Measurements from ENCODE around the gene PCIF1. TPM values are rescaled to one million over a fixed set of nuclear protein-coding genes. Genes with fewer than 3 reads are reported as not detected.
A peak's percentile ranks its signal among the peaks of the same experiment; 100 is the strongest.

The PCIF1 gene
- total RNA-seq, 1 donor from 2014 or later = 42.1 TPM

GRCh38 chr20:45962031-45962755, 27.7 kb downstream of the PCIF1 start:
- H3K36me3 Mint-ChIP-seq (ENCODE audit: unreplicated experiment) = peaks cover 37% of the 10 kb centered on the region
- no peak for DNase-seq (ENCODE audit: extremely low spot score, unreplicated experiment)
- no peak overlapping the region for H3K27ac Mint-ChIP-seq (ENCODE audit: unreplicated experiment)
- H3K27me3 Mint-ChIP-seq (ENCODE audit: unreplicated experiment) = no peaks in the 10 kb centered on the region
- no peaks in the 10 kb centered on the region for H3K9me3 Mint-ChIP-seq (ENCODE audit: unreplicated experiment)
- H3K4me1 Mint-ChIP-seq (ENCODE audit: unreplicated experiment) = no peaks in the 10 kb centered on the region
- no peak for TF ChIP-seq CTCF (IDR thresholded peaks at IDR 0.05)
- no peak overlapping the region for H3K4me3 Mint-ChIP-seq (ENCODE audit: unreplicated experiment)

GRCh38 chr20:45963059-45964005, 28.8 kb downstream of the PCIF1 start:
- H3K27me3 Mint-ChIP-seq (ENCODE audit: unreplicated experiment) = no peaks in the 10 kb centered on the region
- no peaks in the 10 kb centered on the region for H3K9me3 Mint-ChIP-seq (ENCODE audit: unreplicated experiment)
- peaks cover 40% of the 10 kb centered on the region for H3K36me3 Mint-ChIP-seq (ENCODE audit: unreplicated experiment)
- H3K27ac Mint-ChIP-seq (ENCODE audit: unreplicated experiment) = no peak overlapping the region
- no peak for DNase-seq (ENCODE audit: extremely low spot score, unreplicated experiment)
- no peaks in the 10 kb centered on the region for H3K4me1 Mint-ChIP-seq (ENCODE audit: unreplicated experiment)
- peak; percentile 55 for TF ChIP-seq CTCF (IDR thresholded peaks at IDR 0.05)
- H3K4me3 Mint-ChIP-seq (ENCODE audit: unreplicated experiment) = no peak overlapping the region

GRCh38 chr20:45964006-45964400, 29.5 kb downstream of the PCIF1 start:
- Mint-ChIP-seq H3K9me3 (ENCODE audit: unreplicated experiment) (no peaks in the 10 kb centered on the region), H3K4me1 (ENCODE audit: unreplicated experiment) (peaks cover under 1% of the 10 kb centered on the region), H3K36me3 (ENCODE audit: unreplicated experiment) (peaks cover 34% of the 10 kb centered on the region), H3K27me3 (ENCODE audit: unreplicated experiment) (no peaks in the 10 kb centered on the region), H3K4me3 (ENCODE audit: unreplicated experiment) (no peak overlapping the region), H3K27ac (ENCODE audit: unreplicated experiment) (no peak overlapping the region)
- DNase-seq (ENCODE audit: extremely low spot score, unreplicated experiment) = no peak
- no peak for TF ChIP-seq CTCF (IDR thresholded peaks at IDR 0.05)

- no peaks in the 10 kb centered on the region for H3K27me3 Mint-ChIP-seq (ENCODE audit: unreplicated experiment)
- no peak overlapping the region for H3K27ac Mint-ChIP-seq (ENCODE audit: unreplicated experiment)
- H3K4me3 Mint-ChIP-seq (ENCODE audit: unreplicated experiment) = no peak overlapping the region
- peaks cover 14% of the 10 kb centered on the region for H3K4me1 Mint-ChIP-seq (ENCODE audit: unreplicated experiment)
- no peak for TF ChIP-seq CTCF (IDR thresholded peaks at IDR 0.05)
- H3K9me3 Mint-ChIP-seq (ENCODE audit: unreplicated experiment) = no peaks in the 10 kb centered on the region
- no peak for DNase-seq (ENCODE audit: extremely low spot score, unreplicated experiment)
- peaks cover 24% of the 10 kb centered on the region for H3K36me3 Mint-ChIP-seq (ENCODE audit: unreplicated experiment)
These were observed 30.9 kb downstream of the PCIF1 start for GRCh38 chr20:45965169-45966002.

Measured in osteocyte (in vitro differentiated cells).